ENCODE results near the gene RRN3. TPM values are rescaled to one million over a fixed set of nuclear protein-coding genes. Genes with fewer than 3 reads are reported as not detected.
"Not testable (repeated sequence)": the region's sequence is repeated elsewhere in the genome, so short reads cannot be mapped to it uniquely, and the experiment has no call there.

Gene RRN3
- total and polyA plus RNA-seq, 2 donors (not counting 3 experiments of a cell fraction or from before 2014, with no cell fraction given): 15.1 to 26.5 TPM

DNA sequence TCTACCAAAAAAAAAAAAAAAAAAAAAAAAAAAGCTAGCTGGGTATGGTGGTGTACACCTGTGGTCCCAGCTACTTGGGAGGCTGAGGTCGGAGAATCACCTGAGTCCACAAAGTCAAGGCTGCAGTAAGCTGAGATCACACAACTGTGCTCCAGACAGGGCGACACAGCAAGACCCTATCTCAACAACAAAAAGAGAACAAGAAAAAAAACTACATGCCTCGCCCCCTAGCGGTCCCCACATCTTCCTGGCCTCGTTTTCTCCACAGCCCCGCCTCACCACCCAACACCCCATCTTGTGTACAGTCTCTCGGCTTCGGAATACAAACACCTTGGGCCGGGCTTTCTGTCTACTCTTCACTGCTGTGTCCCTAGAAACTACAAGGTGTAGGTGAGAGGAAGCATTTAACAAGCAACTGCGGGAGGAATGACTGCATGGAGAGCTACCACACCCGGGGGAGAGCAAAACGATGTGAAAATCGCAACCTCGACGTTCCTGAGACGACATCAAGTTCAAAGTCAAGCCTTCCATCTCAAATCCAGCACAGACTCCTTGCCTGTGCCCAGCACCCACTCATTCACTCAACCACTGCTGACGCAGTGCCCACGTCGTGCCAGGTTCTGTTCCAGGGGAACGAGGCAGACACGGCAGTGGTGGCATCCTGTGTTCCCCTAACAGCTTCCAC, 47.2 kb downstream of the RRN3 start:
- Histone ChIP-seq H3K4me1 (ENCODE audit: control insufficient read depth, extremely low read depth, insufficient read depth, low read length) (peaks cover 10% of the 10 kb centered on the region), H3K4me2 (ENCODE audit: insufficient read depth, low read length) (no peak overlapping the region), H3K27ac (ENCODE audit: insufficient read depth, low read depth, low read length) (no peak overlapping the region), H2AFZ (ENCODE audit: low read depth, low read length) (no peak overlapping the region), H3K36me3 (ENCODE audit: control insufficient read depth in 2 of 2, extremely low read depth in 1 of 2, insufficient read depth in 2 of 2, low read length in 2 of 2) (peaks cover 3 to 14% of the 10 kb centered on the region in 2 experiments), H3K79me2 (ENCODE audit: control insufficient read depth, insufficient read depth, low read length) (peaks cover 18% of the 10 kb centered on the region), H4K20me1 (replicated peaks; ENCODE audit: control insufficient read depth, extremely low read depth, insufficient read depth, low read length) (no peaks in the 10 kb centered on the region), H3K4me3 (replicated peaks in 1 of 3; ENCODE audit: insufficient read depth in 1 of 3, low read depth in 1 of 3, low read length in 3 of 3) (no peak overlapping the region), H3K9me1 (replicated peaks; ENCODE audit: control insufficient read depth, extremely low read depth, insufficient read depth, low read length) (no peaks in the 10 kb centered on the region), H3K9ac (replicated peaks; ENCODE audit: extremely low read depth, insufficient read depth, low read length) (no peak overlapping the region), H3K9me3 (replicated peaks; ENCODE audit: control insufficient read depth, insufficient read depth, low read length) (no peaks in the 10 kb centered on the region), H3K27me3 (ENCODE audit: control insufficient read depth in 2 of 2, insufficient read depth in 2 of 2, low read length in 2 of 2) (no peaks in the 10 kb centered on the region)
- intact Hi-C loops (cut with micrococcal nuclease): no loop called here
- no peak for FAIRE-seq
- DNase-seq (ENCODE audit: low read depth, low spot score): no peak
- TF ChIP-seq MAX (IDR thresholded peaks at IDR 0.05; ENCODE audit: insufficient read depth, insufficient read length): no peak
- TF ChIP-seq FOS (IDR thresholded peaks at IDR 0.05; ENCODE audit: borderline replicate concordance, insufficient read depth, low read length): no peak
- TF ChIP-seq POLR2AphosphoS5 (IDR thresholded peaks at IDR 0.05; ENCODE audit: insufficient read depth, low read depth, low read length): no peak
- no peak for TF ChIP-seq GATA2 (IDR thresholded peaks at IDR 0.05; ENCODE audit: insufficient read depth, insufficient read length, low read depth, low read length)
- TF ChIP-seq, protein P1, sequence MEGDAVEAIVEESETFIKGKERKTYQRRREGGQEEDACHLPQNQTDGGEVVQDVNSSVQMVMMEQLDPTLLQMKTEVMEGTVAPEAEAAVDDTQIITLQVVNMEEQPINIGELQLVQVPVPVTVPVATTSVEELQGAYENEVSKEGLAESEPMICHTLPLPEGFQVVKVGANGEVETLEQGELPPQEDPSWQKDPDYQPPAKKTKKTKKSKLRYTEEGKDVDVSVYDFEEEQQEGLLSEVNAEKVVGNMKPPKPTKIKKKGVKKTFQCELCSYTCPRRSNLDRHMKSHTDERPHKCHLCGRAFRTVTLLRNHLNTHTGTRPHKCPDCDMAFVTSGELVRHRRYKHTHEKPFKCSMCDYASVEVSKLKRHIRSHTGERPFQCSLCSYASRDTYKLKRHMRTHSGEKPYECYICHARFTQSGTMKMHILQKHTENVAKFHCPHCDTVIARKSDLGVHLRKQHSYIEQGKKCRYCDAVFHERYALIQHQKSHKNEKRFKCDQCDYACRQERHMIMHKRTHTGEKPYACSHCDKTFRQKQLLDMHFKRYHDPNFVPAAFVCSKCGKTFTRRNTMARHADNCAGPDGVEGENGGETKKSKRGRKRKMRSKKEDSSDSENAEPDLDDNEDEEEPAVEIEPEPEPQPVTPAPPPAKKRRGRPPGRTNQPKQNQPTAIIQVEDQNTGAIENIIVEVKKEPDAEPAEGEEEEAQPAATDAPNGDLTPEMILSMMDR (IDR thresholded peaks at IDR 0.05; ENCODE audit: extremely low read depth in 1 of 2, insufficient read depth in 1 of 2, low read depth in 1 of 2, low read length in 2 of 2): no peak
- no peak for TF ChIP-seq POLR2A (IDR thresholded peaks at IDR 0.05; ENCODE audit: low read depth, low read length)
- TF ChIP-seq MYC (IDR thresholded peaks at IDR 0.05; ENCODE audit: low read depth, low read length): no peak
- no peak for TF ChIP-seq EZH2 (IDR thresholded peaks at IDR 0.05; ENCODE audit: borderline replicate concordance, low read depth, low read length, severe bottlenecking)
- no peak for TF ChIP-seq JUN (IDR thresholded peaks at IDR 0.05; ENCODE audit: borderline replicate concordance, insufficient read depth, insufficient read length, low read depth)
- POLR2A ChIA-PET: interaction anchor here (0.6 kb wide), 1 partner anchor 75 kb away, joined by 4 read pairs; no protein-coding TSS in a partner anchor
- CTCF ChIA-PET: interaction anchor here (1.2 kb wide), 1 partner anchor 10 kb away, joined by 3 read pairs; no protein-coding TSS in a partner anchor
- BruUV-seq (replicated peaks): no TSS peak
- dilution Hi-C loops (cut with MboI; ENCODE audit: extremely low pct_ligation_motif_present, low sequenced_read_pairs): no loop called here

GRCh38 chr16:15045270-15045669, 48.8 kb downstream of the RRN3 start:
- DNase-seq (ENCODE audit: low read depth, low spot score); FAIRE-seq; POLR2A ChIA-PET; H3K9me1 ChIP-seq (replicated peaks; ENCODE audit: control insufficient read depth, extremely low read depth, insufficient read depth, low read length); dilution Hi-C loops (cut with MboI; ENCODE audit: extremely low pct_ligation_motif_present, low sequenced_read_pairs); H4K20me1 ChIP-seq (replicated peaks; ENCODE audit: control insufficient read depth, extremely low read depth, insufficient read depth, low read length); intact Hi-C loops (cut with micrococcal nuclease); BruUV-seq (replicated peaks); H3K27ac ChIP-seq (ENCODE audit: insufficient read depth, low read depth, low read length); H2AFZ ChIP-seq (ENCODE audit: low read depth, low read length); H3K27me3 ChIP-seq (ENCODE audit: control insufficient read depth in 2 of 2, insufficient read depth in 2 of 2, low read length in 2 of 2); H3K9ac ChIP-seq (replicated peaks; ENCODE audit: extremely low read depth, insufficient read depth, low read length); H3K4me1 ChIP-seq (ENCODE audit: control insufficient read depth, extremely low read depth, insufficient read depth, low read length); H3K4me2 ChIP-seq (ENCODE audit: insufficient read depth, low read length); H3K9me3 ChIP-seq (replicated peaks; ENCODE audit: control insufficient read depth, insufficient read depth, low read length); CTCF ChIA-PET; H3K4me3 ChIP-seq (replicated peaks in 1 of 3; ENCODE audit: insufficient read depth in 1 of 3, low read depth in 1 of 3, low read length in 3 of 3): not testable (repeated sequence)
- Histone ChIP-seq H3K79me2 (ENCODE audit: control insufficient read depth, insufficient read depth, low read length) (peaks cover 11% of the 10 kb centered on the region), H3K36me3 (ENCODE audit: control insufficient read depth in 2 of 2, extremely low read depth in 1 of 2, insufficient read depth in 2 of 2, low read length in 2 of 2) (peaks cover 3 to 27% of the 10 kb centered on the region in 2 experiments)
